ENCODE measurements around the gene FADS2.
A peak's percentile ranks its signal among the peaks of the same experiment; 100 is the strongest.

FADS2 gene

GRCh38 chr11:61797263-61797944, 30.7 kb upstream of the FADS2 start:
- DNase-seq: peak; percentile 30

GRCh38 chr11:61799665-61800284, 28.3 kb upstream of the FADS2 start:
- DNase-seq: no peak

GRCh38 chr11:61800331-61801281, 27.5 kb upstream of the FADS2 start:
- no peak for DNase-seq

GRCh38 chr11:61802605-61803004, 25.5 kb upstream of the FADS2 start:
- DNase-seq: no peak

GRCh38 chr11:61803889-61804647, 24.0 kb upstream of the FADS2 start:
- DNase-seq: no peak

- no peak for DNase-seq
Measured at GRCh38 chr11:61805146-61805545, 23.0 kb upstream of the FADS2 start.

- no peak for DNase-seq
Measured at GRCh38 chr11:61806785-61807184, 21.3 kb upstream of the FADS2 start.

- DNase-seq: no peak
Measured at GRCh38 chr11:61810671-61811175, 17.4 kb upstream of the FADS2 start.

- DNase-seq: no peak
Measured at GRCh38 chr11:61811831-61812230, 16.3 kb upstream of the FADS2 start.

GRCh38 chr11:61812736-61813411, 15.2 kb upstream of the FADS2 start:
- DNase-seq: no peak

- peak; percentile 30 for DNase-seq
Measured at GRCh38 chr11:61814247-61814957, 13.7 kb upstream of the FADS2 start.

GRCh38 chr11:61814958-61815789, 12.9 kb upstream of the FADS2 start:
- DNase-seq: peak; percentile 72

GRCh38 chr11:61815790-61816735, 12.0 kb upstream of the FADS2 start:
- peak; percentile 32 for DNase-seq

- DNase-seq: peak; percentile 88
Measured at GRCh38 chr11:61816736-61817455, 11.2 kb upstream of the FADS2 start, which contains the start of gene FADS1. FADS1 (minus strand) TSS chr11:61817003; CDS start chr11:61816929, 74 bp downstream.

- no peak for DNase-seq
Measured at GRCh38 chr11:61817471-61818202, 10.5 kb upstream of the FADS2 start.

GRCh38 chr11:61820174-61820573, 7.9 kb upstream of the FADS2 start:
- no peak for DNase-seq

- DNase-seq: peak; percentile 54
Measured at GRCh38 chr11:61826930-61827570, 1.1 kb upstream of the FADS2 start.

Data from GF-D8 (cell line).